Activated CD4-positive, alpha-beta T cell treated with anti-CD3 and anti-CD28 coated beads for 36 hours (primary cell): Measurements from ENCODE around the gene MAPK4. TPM values are rescaled to one million over a fixed set of nuclear protein-coding genes. Genes with fewer than 3 reads are reported as not detected.

Experiments
- total RNA-seq, 2 experiments: library from RNA; stranded (reverse); gene quantifications; one replicate each; pipeline ENCODE4 v1.2.3, GENCODE V29; 2021

The MAPK4 gene
- total RNA-seq, 2 experiments from 2014 or later, result not detected

Other genes with a start within 250 kb of the MAPK4 start
- gene SKA1, start 185.0 kb upstream of the MAPK4 start, total RNA-seq, result 10 to 100 TPM; 38.6 to 48.3 TPM